ENCODE data around the gene ITPA. TPM values are rescaled to one million over a fixed set of nuclear protein-coding genes. Genes with fewer than 3 reads are reported as not detected.

The ITPA gene
- total and polyA plus RNA-seq, 2 of the 13 experiments (the other 11 are each of a cell fraction or from before 2014, with no cell fraction given): 60.1 to 103 TPM

GRCh38 chr20:3237958-3238615 lies 28.8 kb downstream of the ITPA start (continued):
- TF ChIP-seq, protein P1, sequence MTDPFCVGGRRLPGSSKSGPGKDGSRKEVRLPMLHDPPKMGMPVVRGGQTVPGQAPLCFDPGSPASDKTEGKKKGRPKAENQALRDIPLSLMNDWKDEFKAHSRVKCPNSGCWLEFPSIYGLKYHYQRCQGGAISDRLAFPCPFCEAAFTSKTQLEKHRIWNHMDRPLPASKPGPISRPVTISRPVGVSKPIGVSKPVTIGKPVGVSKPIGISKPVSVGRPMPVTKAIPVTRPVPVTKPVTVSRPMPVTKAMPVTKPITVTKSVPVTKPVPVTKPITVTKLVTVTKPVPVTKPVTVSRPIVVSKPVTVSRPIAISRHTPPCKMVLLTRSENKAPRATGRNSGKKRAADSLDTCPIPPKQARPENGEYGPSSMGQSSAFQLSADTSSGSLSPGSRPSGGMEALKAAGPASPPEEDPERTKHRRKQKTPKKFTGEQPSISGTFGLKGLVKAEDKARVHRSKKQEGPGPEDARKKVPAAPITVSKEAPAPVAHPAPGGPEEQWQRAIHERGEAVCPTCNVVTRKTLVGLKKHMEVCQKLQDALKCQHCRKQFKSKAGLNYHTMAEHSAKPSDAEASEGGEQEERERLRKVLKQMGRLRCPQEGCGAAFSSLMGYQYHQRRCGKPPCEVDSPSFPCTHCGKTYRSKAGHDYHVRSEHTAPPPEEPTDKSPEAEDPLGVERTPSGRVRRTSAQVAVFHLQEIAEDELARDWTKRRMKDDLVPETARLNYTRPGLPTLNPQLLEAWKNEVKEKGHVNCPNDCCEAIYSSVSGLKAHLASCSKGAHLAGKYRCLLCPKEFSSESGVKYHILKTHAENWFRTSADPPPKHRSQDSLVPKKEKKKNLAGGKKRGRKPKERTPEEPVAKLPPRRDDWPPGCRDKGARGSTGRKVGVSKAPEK (CRISPR knock-in tag; IDR thresholded peaks at IDR 0.05; ENCODE audit: borderline replicate concordance): no peak
- no peak for TF ChIP-seq PHF20 (CRISPR knock-in tag; IDR thresholded peaks at IDR 0.05)
- TF ChIP-seq SOX6 (IDR thresholded peaks at IDR 0.05): no peak
- no peak for TF ChIP-seq SOX6 (CRISPR knock-in tag; IDR thresholded peaks at IDR 0.05)
- no peak for TF ChIP-seq ZNF256 (CRISPR knock-in tag; conservative IDR thresholded peaks at IDR 0.05)
- no peak for TF ChIP-seq CBFB (CRISPR knock-in tag; IDR thresholded peaks at IDR 0.05)
- TF ChIP-seq SP2 (CRISPR knock-in tag; IDR thresholded peaks at IDR 0.05): no peak
- TF ChIP-seq ESRRA (CRISPR knock-in tag; IDR thresholded peaks at IDR 0.05; ENCODE audit: low read depth): no peak
- TF ChIP-seq, protein P2, sequence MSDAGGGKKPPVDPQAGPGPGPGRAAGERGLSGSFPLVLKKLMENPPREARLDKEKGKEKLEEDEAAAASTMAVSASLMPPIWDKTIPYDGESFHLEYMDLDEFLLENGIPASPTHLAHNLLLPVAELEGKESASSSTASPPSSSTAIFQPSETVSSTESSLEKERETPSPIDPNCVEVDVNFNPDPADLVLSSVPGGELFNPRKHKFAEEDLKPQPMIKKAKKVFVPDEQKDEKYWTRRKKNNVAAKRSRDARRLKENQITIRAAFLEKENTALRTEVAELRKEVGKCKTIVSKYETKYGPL (CRISPR knock-in tag; IDR thresholded peaks at IDR 0.05): no peak
- TF ChIP-seq PRPF4 (IDR thresholded peaks at IDR 0.05; ENCODE audit: low read depth, low read length, poor library complexity, severe bottlenecking): no peak
- TF ChIP-seq, protein P3, sequence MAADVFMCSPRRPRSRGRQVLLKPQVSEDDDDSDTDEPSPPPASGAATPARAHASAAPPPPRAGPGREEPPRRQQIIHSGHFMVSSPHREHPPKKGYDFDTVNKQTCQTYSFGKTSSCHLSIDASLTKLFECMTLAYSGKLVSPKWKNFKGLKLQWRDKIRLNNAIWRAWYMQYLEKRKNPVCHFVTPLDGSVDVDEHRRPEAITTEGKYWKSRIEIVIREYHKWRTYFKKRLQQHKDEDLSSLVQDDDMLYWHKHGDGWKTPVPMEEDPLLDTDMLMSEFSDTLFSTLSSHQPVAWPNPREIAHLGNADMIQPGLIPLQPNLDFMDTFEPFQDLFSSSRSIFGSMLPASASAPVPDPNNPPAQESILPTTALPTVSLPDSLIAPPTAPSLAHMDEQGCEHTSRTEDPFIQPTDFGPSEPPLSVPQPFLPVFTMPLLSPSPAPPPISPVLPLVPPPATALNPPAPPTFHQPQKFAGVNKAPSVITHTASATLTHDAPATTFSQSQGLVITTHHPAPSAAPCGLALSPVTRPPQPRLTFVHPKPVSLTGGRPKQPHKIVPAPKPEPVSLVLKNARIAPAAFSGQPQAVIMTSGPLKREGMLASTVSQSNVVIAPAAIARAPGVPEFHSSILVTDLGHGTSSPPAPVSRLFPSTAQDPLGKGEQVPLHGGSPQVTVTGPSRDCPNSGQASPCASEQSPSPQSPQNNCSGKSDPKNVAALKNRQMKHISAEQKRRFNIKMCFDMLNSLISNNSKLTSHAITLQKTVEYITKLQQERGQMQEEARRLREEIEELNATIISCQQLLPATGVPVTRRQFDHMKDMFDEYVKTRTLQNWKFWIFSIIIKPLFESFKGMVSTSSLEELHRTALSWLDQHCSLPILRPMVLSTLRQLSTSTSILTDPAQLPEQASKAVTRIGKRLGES (CRISPR knock-in tag; IDR thresholded peaks at IDR 0.05; ENCODE audit: borderline replicate concordance): no peak
- TF ChIP-seq XRCC5 (optimal IDR thresholded peaks at IDR 0.05; ENCODE audit: low read length): no peak
- TF ChIP-seq ZNF280B (CRISPR knock-in tag; IDR thresholded peaks at IDR 0.05; ENCODE audit: borderline replicate concordance): no peak
- TF ChIP-seq NR2F1 (CRISPR knock-in tag; IDR thresholded peaks at IDR 0.05): no peak
- no peak for TF ChIP-seq XBP1 (CRISPR knock-in tag; IDR thresholded peaks at IDR 0.05)
- no peak for TF ChIP-seq SYNCRIP (IDR thresholded peaks at IDR 0.05; ENCODE audit: insufficient read depth, low read depth, low read length)
- 0 out of 2 replicates have a peak, but pooled peaks have one; percentile 79 for TF ChIP-seq MTF2 (CRISPR knock-in tag; IDR thresholded peaks at IDR 0.05; ENCODE audit: borderline replicate concordance)
- TF ChIP-seq ZIK1 (CRISPR knock-in tag; IDR thresholded peaks at IDR 0.05; ENCODE audit: borderline replicate concordance, low read depth): no peak
- 0 out of 2 replicates have a peak, but pooled peaks have one; percentile 27 for TF ChIP-seq KLF12 (CRISPR knock-in tag; IDR thresholded peaks at IDR 0.05; ENCODE audit: borderline replicate concordance)
- TF ChIP-seq ETV5 (CRISPR knock-in tag; IDR thresholded peaks at IDR 0.05; ENCODE audit: borderline replicate concordance): no peak
- TF ChIP-seq ZNF33B (CRISPR knock-in tag; IDR thresholded peaks at IDR 0.05): no peak
- TF ChIP-seq ZNF768 (CRISPR knock-in tag; IDR thresholded peaks at IDR 0.05): no peak
- 0 out of 2 replicates have a peak, but pooled peaks have one; percentile 27 for TF ChIP-seq GTF3A (CRISPR knock-in tag; conservative IDR thresholded peaks at IDR 0.05)

Data from HepG2 (cell line).